Upper lobe of left lung (tissue), 4 donors: Measurements from ENCODE around the gene AGTPBP1.

ENCODE experiments used
- CTCF ChIP-seq, 6 experiments: fragments of 450-650 bp in 4 of 6; fragments of 200-600 bp in 2 of 6; sonication (generic) in 2 of 6; IDR thresholded peaks; one replicate each; pipeline ENCODE4 v1.5.1; 2016 to 2019; ENCODE audit warnings: antibody characterized with exemption in 6 of 6
- POLR2A ChIP-seq, 4 donors: fragments of 450-650 bp; IDR thresholded peaks; one replicate each; pipeline ENCODE4 v1.5.1; 2016 to 2017; ENCODE audit warnings: antibody characterized with exemption in 4 of 4, mild to moderate bottlenecking in 2 of 4

GRCh38 chr9:85645909-85646627, 95.7 kb downstream of the AGTPBP1 start:
- no peak for TF ChIP-seq CTCF (IDR thresholded peaks at IDR 0.05)
- no peak for TF ChIP-seq POLR2A (IDR thresholded peaks at IDR 0.05)
